ENCODE results near the gene PTPRC.

The PTPRC gene

GRCh38 chr1:198655459-198656121 is 16.8 kb downstream of the PTPRC start:
- DNase-seq (ENCODE audit: low read depth in 1 of 2, low spot score in 1 of 2), result peak in 1 of 2 experiments; percentile 64
- in situ Hi-C loops (cut with HindIII; ENCODE audit: low pct_unique_long_range_greater_than_20kb, low sequenced_read_pairs), result no loop called here
- no peak for TF ChIP-seq JUND (IDR thresholded peaks at IDR 0.05; ENCODE audit: low read depth)

GRCh38 chr1:198656500-198656932 is 17.7 kb downstream of the PTPRC start:
- peak; percentile 13; the same call in 1 of the 2 replicates for TF ChIP-seq JUND (IDR thresholded peaks at IDR 0.05; ENCODE audit: low read depth)
- DNase-seq (ENCODE audit: low read depth in 1 of 2, low spot score in 1 of 2), result peak in 1 of 2 experiments; percentile 81

GRCh38 chr1:198657550-198658064 is 18.8 kb downstream of the PTPRC start:
- in situ Hi-C loops (cut with HindIII; ENCODE audit: low pct_unique_long_range_greater_than_20kb, low sequenced_read_pairs), result no loop called here
- TF ChIP-seq JUND (IDR thresholded peaks at IDR 0.05; ENCODE audit: low read depth), result peak; percentile 42; the same call in 1 of the 2 replicates
- DNase-seq (ENCODE audit: low read depth in 1 of 2, low spot score in 1 of 2), result peak in 1 of 2 experiments; percentile 60

More at GRCh38 chr1:198656500-198656932, 17.7 kb downstream of the PTPRC start:
- in situ Hi-C loops (cut with HindIII; ENCODE audit: low pct_unique_long_range_greater_than_20kb, low sequenced_read_pairs), result no loop called here

- DNase-seq (ENCODE audit: low read depth in 1 of 2, low spot score in 1 of 2), result no peak
- no peak for TF ChIP-seq JUND (IDR thresholded peaks at IDR 0.05; ENCODE audit: low read depth)
- in situ Hi-C loops (cut with HindIII; ENCODE audit: low pct_unique_long_range_greater_than_20kb, low sequenced_read_pairs), result no loop called here
Observed at GRCh38 chr1:198660341-198661261, 21.8 kb downstream of the PTPRC start.

- no peak for TF ChIP-seq JUND (IDR thresholded peaks at IDR 0.05; ENCODE audit: low read depth)
- DNase-seq (ENCODE audit: low read depth in 1 of 2, low spot score in 1 of 2), result no peak
- in situ Hi-C loops (cut with HindIII; ENCODE audit: low pct_unique_long_range_greater_than_20kb, low sequenced_read_pairs), result no loop called here
Observed at GRCh38 chr1:198662821-198663220, 24.0 kb downstream of the PTPRC start.

- in situ Hi-C loops (cut with HindIII; ENCODE audit: low pct_unique_long_range_greater_than_20kb, low sequenced_read_pairs), result no loop called here
- TF ChIP-seq JUND (IDR thresholded peaks at IDR 0.05; ENCODE audit: low read depth), result no peak
- no peak for DNase-seq (ENCODE audit: low read depth in 1 of 2, low spot score in 1 of 2)
Observed at GRCh38 chr1:198664068-198664788, 25.4 kb downstream of the PTPRC start.

GRCh38 chr1:198667186-198667585 is 28.3 kb downstream of the PTPRC start:
- DNase-seq (ENCODE audit: low read depth in 1 of 2, low spot score in 1 of 2), result no peak
- in situ Hi-C loops (cut with HindIII; ENCODE audit: low pct_unique_long_range_greater_than_20kb, low sequenced_read_pairs), result no loop called here
- no peak; the same call in 1 of the 2 replicates for TF ChIP-seq JUND (IDR thresholded peaks at IDR 0.05; ENCODE audit: low read depth)

GRCh38 chr1:198667807-198668206 is 29.0 kb downstream of the PTPRC start:
- no peak for DNase-seq (ENCODE audit: low read depth in 1 of 2, low spot score in 1 of 2)
- TF ChIP-seq JUND (IDR thresholded peaks at IDR 0.05; ENCODE audit: low read depth), result no peak
- in situ Hi-C loops (cut with HindIII; ENCODE audit: low pct_unique_long_range_greater_than_20kb, low sequenced_read_pairs), result no loop called here

GRCh38 chr1:198669023-198669698 is 30.3 kb downstream of the PTPRC start:
- in situ Hi-C loops (cut with HindIII; ENCODE audit: low pct_unique_long_range_greater_than_20kb, low sequenced_read_pairs), result no loop called here
- TF ChIP-seq JUND (IDR thresholded peaks at IDR 0.05; ENCODE audit: low read depth), result peak; percentile 36; the same call in 1 of the 2 replicates
- peak in 1 of 2 experiments; percentile 51 for DNase-seq (ENCODE audit: low read depth in 1 of 2, low spot score in 1 of 2)

- DNase-seq (ENCODE audit: low read depth in 1 of 2, low spot score in 1 of 2), result no peak
- no peak for TF ChIP-seq JUND (IDR thresholded peaks at IDR 0.05; ENCODE audit: low read depth)
- in situ Hi-C loops (cut with HindIII; ENCODE audit: low pct_unique_long_range_greater_than_20kb, low sequenced_read_pairs), result no loop called here
Observed at GRCh38 chr1:198669771-198670170, 30.9 kb downstream of the PTPRC start.

GRCh38 chr1:198671136-198671535 is 32.3 kb downstream of the PTPRC start:
- in situ Hi-C loops (cut with HindIII; ENCODE audit: low pct_unique_long_range_greater_than_20kb, low sequenced_read_pairs), result no loop called here
- DNase-seq (ENCODE audit: low read depth in 1 of 2, low spot score in 1 of 2), result peak in 1 of 2 experiments; percentile 11
- no peak for TF ChIP-seq JUND (IDR thresholded peaks at IDR 0.05; ENCODE audit: low read depth)

- DNase-seq (ENCODE audit: low read depth in 1 of 2, low spot score in 1 of 2), result peak in 1 of 2 experiments; percentile 47
- in situ Hi-C loops (cut with HindIII; ENCODE audit: low pct_unique_long_range_greater_than_20kb, low sequenced_read_pairs), result no loop called here
- TF ChIP-seq JUND (IDR thresholded peaks at IDR 0.05; ENCODE audit: low read depth), result peak; percentile 86
Observed at GRCh38 chr1:198672124-198672523, 33.3 kb downstream of the PTPRC start.

Measured in T47D (cell line).